ENCODE results near the gene KIF13A. TPM values are rescaled to one million over a fixed set of nuclear protein-coding genes. Genes with fewer than 3 reads are reported as not detected.

Gene KIF13A
- total and polyA plus RNA-seq, 2 donors (not counting 3 experiments of a cell fraction or from before 2014, with no cell fraction given): 24.9 to 65.8 TPM

- Histone ChIP-seq H3K4me2 (ENCODE audit: insufficient read depth, low read length) (no peak overlapping the region), H3K36me3 (ENCODE audit: control insufficient read depth in 2 of 2, extremely low read depth in 1 of 2, insufficient read depth in 2 of 2, low read length in 2 of 2) (no peaks in the 10 kb centered on the region), H3K9ac (replicated peaks; ENCODE audit: extremely low read depth, insufficient read depth, low read length) (no peak overlapping the region), H3K4me3 (replicated peaks in 1 of 3; ENCODE audit: insufficient read depth in 1 of 3, low read depth in 1 of 3, low read length in 3 of 3) (no peak overlapping the region), H3K27ac (ENCODE audit: insufficient read depth, low read depth, low read length) (no peak overlapping the region), H3K4me1 (ENCODE audit: control insufficient read depth, extremely low read depth, insufficient read depth, low read length) (peaks cover 38% of the 10 kb centered on the region), H4K20me1 (replicated peaks; ENCODE audit: control insufficient read depth, extremely low read depth, insufficient read depth, low read length) (no peaks in the 10 kb centered on the region), H3K79me2 (ENCODE audit: control insufficient read depth, insufficient read depth, low read length) (peaks cover 63% of the 10 kb centered on the region), H3K27me3 (ENCODE audit: control insufficient read depth in 2 of 2, insufficient read depth in 2 of 2, low read length in 2 of 2) (no peaks in the 10 kb centered on the region), H2AFZ (ENCODE audit: low read depth, low read length) (no peak overlapping the region), H3K9me3 (replicated peaks; ENCODE audit: control insufficient read depth, insufficient read depth, low read length) (no peaks in the 10 kb centered on the region), H3K9me1 (replicated peaks; ENCODE audit: control insufficient read depth, extremely low read depth, insufficient read depth, low read length) (no peaks in the 10 kb centered on the region)
- POLR2A ChIA-PET: no interaction called here
- intact Hi-C loops (cut with micrococcal nuclease) (loop anchor here (2.0 kb wide), 2 partner anchors 35 to 103 kb away; no protein-coding TSS in a partner anchor), dilution Hi-C loops (cut with MboI; ENCODE audit: extremely low pct_ligation_motif_present, low sequenced_read_pairs) (no loop called here)
- BruUV-seq (replicated peaks): no TSS peak
- CTCF ChIA-PET: interaction anchor here (1.3 kb wide), 1 partner anchor 19 kb away, joined by 4 read pairs; the partner anchor contains the start of gene KIF13A
- DNase-seq (ENCODE audit: low read depth, low spot score): no peak
- no peak for FAIRE-seq
- TF ChIP-seq FOS (IDR thresholded peaks at IDR 0.05; ENCODE audit: borderline replicate concordance, insufficient read depth, low read length) (peak; percentile 14), JUN (IDR thresholded peaks at IDR 0.05; ENCODE audit: borderline replicate concordance, insufficient read depth, insufficient read length, low read depth) (no peak)
Measured at GRCh38 chr6:17967668-17968518, 19.5 kb downstream of the KIF13A start.

- Histone ChIP-seq H3K27me3 (ENCODE audit: control insufficient read depth in 2 of 2, insufficient read depth in 2 of 2, low read length in 2 of 2) (no peaks in the 10 kb centered on the region), H3K36me3 (ENCODE audit: control insufficient read depth in 2 of 2, extremely low read depth in 1 of 2, insufficient read depth in 2 of 2, low read length in 2 of 2) (no peaks in the 10 kb centered on the region), H3K79me2 (ENCODE audit: control insufficient read depth, insufficient read depth, low read length) (peaks cover 56% of the 10 kb centered on the region), H3K9me3 (replicated peaks; ENCODE audit: control insufficient read depth, insufficient read depth, low read length) (no peaks in the 10 kb centered on the region), H3K9ac (replicated peaks; ENCODE audit: extremely low read depth, insufficient read depth, low read length) (no peak overlapping the region), H4K20me1 (replicated peaks; ENCODE audit: control insufficient read depth, extremely low read depth, insufficient read depth, low read length) (no peaks in the 10 kb centered on the region), H3K4me3 (replicated peaks in 1 of 3; ENCODE audit: insufficient read depth in 1 of 3, low read depth in 1 of 3, low read length in 3 of 3) (no peak overlapping the region), H3K9me1 (replicated peaks; ENCODE audit: control insufficient read depth, extremely low read depth, insufficient read depth, low read length) (no peaks in the 10 kb centered on the region), H2AFZ (ENCODE audit: low read depth, low read length) (no peak overlapping the region), H3K27ac (ENCODE audit: insufficient read depth, low read depth, low read length) (no peak overlapping the region), H3K4me2 (ENCODE audit: insufficient read depth, low read length) (no peak overlapping the region), H3K4me1 (ENCODE audit: control insufficient read depth, extremely low read depth, insufficient read depth, low read length) (peaks cover 25% of the 10 kb centered on the region)
- dilution Hi-C loops (cut with MboI; ENCODE audit: extremely low pct_ligation_motif_present, low sequenced_read_pairs) (no loop called here), intact Hi-C loops (cut with micrococcal nuclease) (no loop called here)
- no TSS peak for BruUV-seq (replicated peaks)
- FAIRE-seq (no peak), DNase-seq (ENCODE audit: low read depth, low spot score) (no peak)
- TF ChIP-seq EZH2 (IDR thresholded peaks at IDR 0.05; ENCODE audit: borderline replicate concordance, low read depth, low read length, severe bottlenecking): no peak
- TF ChIP-seq POLR2AphosphoS5 (IDR thresholded peaks at IDR 0.05; ENCODE audit: insufficient read depth, low read depth, low read length): no peak
- no peak for TF ChIP-seq FOS (IDR thresholded peaks at IDR 0.05; ENCODE audit: borderline replicate concordance, insufficient read depth, low read length)
- TF ChIP-seq JUN (IDR thresholded peaks at IDR 0.05; ENCODE audit: borderline replicate concordance, insufficient read depth, insufficient read length, low read depth): no peak
- no peak for TF ChIP-seq MYC (IDR thresholded peaks at IDR 0.05; ENCODE audit: low read depth, low read length)
- ChIA-PET POLR2A (no interaction called here), CTCF (no interaction called here)
Measured at GRCh38 chr6:17966451-17966850, 21.0 kb downstream of the KIF13A start.

Data from endothelial cell of umbilical vein (primary cell).